CD4-positive, CD25-positive, alpha-beta regulatory T cell (primary cell): ENCODE results near the gene GDAP2. TPM values are rescaled to one million over a fixed set of nuclear protein-coding genes. Genes with fewer than 3 reads are reported as not detected.

Experiments
- ATAC-seq, 2 donors: fragments of 150-1000 bp; cut with Tn5 transposase; one replicate each; pipeline ENCODE4 v1.10.0; 2021; ENCODE audit warnings: low read depth in 2 of 2, moderate number of reproducible peaks in 2 of 2, moderate library complexity in 1 of 2
- DNase-seq, 3 donors: peaks; one replicate each; pipeline versions ENCODE4 v3.0.0 to v3.0.0-alpha.2; 2012 to 2022; ENCODE audit warnings: mixed read lengths in 1 of 3
- H3K27ac ChIP-seq: one replicate; pipeline ENCODE4 v1.7.0; 2013; ENCODE audit warnings: mild to moderate bottlenecking, low read length; ENCODE audit not compliant: insufficient read depth, poor library complexity, severe bottlenecking
- H3K27me3 ChIP-seq: one replicate; pipeline ENCODE4 v1.7.0; 2013; ENCODE audit warnings: low read length; ENCODE audit not compliant: control insufficient read depth, insufficient read depth
- H3K36me3 ChIP-seq: one replicate; pipeline ENCODE4 v1.7.0; 2013; ENCODE audit warnings: mild to moderate bottlenecking, low read length, moderate library complexity; ENCODE audit not compliant: control insufficient read depth, insufficient read depth
- H3K4me1 ChIP-seq: 2 replicates; pipeline ENCODE4 v1.7.0; 2013; ENCODE audit warnings: mild to moderate bottlenecking, low read length; ENCODE audit not compliant: insufficient read depth, control insufficient read depth, poor library complexity, severe bottlenecking
- H3K4me3 ChIP-seq: one replicate; pipeline ENCODE4 v1.7.0; 2013; ENCODE audit warnings: low read depth, mild to moderate bottlenecking, low read length, moderate library complexity
- H3K9me3 ChIP-seq, 2 experiments: 1 replicate in 1 of 2; 2 replicates in 1 of 2; pipeline ENCODE4 v1.7.0; 2013; ENCODE audit warnings: low read length in 2 of 2, mild to moderate bottlenecking in 1 of 2, moderate library complexity in 1 of 2; ENCODE audit not compliant: control insufficient read depth in 2 of 2
- H3K27ac Mint-ChIP-seq, 3 donors: one replicate each; pipeline ENCODE4 v1.8.0; 2020 to 2022; ENCODE audit warnings: mild to moderate bottlenecking in 3 of 3, mixed read lengths in 3 of 3, moderate library complexity in 2 of 3
- H3K27me3 Mint-ChIP-seq: one replicate; pipeline ENCODE4 v1.8.0; 2022; ENCODE audit warnings: mild to moderate bottlenecking, mixed read lengths
- H3K36me3 Mint-ChIP-seq: one replicate; pipeline ENCODE4 v1.8.0; 2020; ENCODE audit warnings: mixed read lengths
- H3K4me1 Mint-ChIP-seq, 4 donors: one replicate each; pipeline ENCODE4 v1.8.0; 2020 to 2022; ENCODE audit warnings: mixed read lengths in 4 of 4, mild to moderate bottlenecking in 1 of 4
- H3K4me3 Mint-ChIP-seq, 4 donors: one replicate each; pipeline ENCODE4 v1.8.0; 2020 to 2022; ENCODE audit warnings: mild to moderate bottlenecking in 4 of 4, mixed read lengths in 4 of 4, moderate library complexity in 3 of 4
- H3K9me3 Mint-ChIP-seq, 7 donors: one replicate each; pipeline ENCODE4 v1.8.0; 2020 to 2022; ENCODE audit warnings: mixed read lengths in 7 of 7, mild to moderate bottlenecking in 3 of 7, moderate library complexity in 2 of 7
- polyA plus RNA-seq, 4 donors: library from polyadenylated mRNA; unstranded; fragments of 300-500 nt; fragmentation: Illumina TruSeq; gene quantifications; one replicate each; pipeline ENCODE4 v1.2.3, GENCODE V29; 2021
- total RNA-seq: library from RNA; stranded (reverse); gene quantifications from one replicate; pipeline ENCODE4 v1.2.3, GENCODE V29; 2022

Gene GDAP2
- total RNA-seq (27.9 TPM), polyA plus RNA-seq (10 to 100 TPM in 2 of 4 donors, 1 to 10 TPM in 2; 9.5 to 17.8 (median 12.0) TPM)

- H3K27me3 ChIP-seq, result no peaks in the 10 kb centered on the region
- Mint-ChIP-seq H3K27me3 (no peaks in the 10 kb centered on the region), H3K27ac (peak within 1 kb of the TSS; percentile 87 to 98 (median 96)), H3K4me1 (peaks cover 23 to 80% (median 58%) of the 10 kb centered on the region in 4 donors), H3K9me3 (no peaks in the 10 kb centered on the region), H3K36me3 (peaks cover 16% of the 10 kb centered on the region), H3K4me3 (peak within 1 kb of the TSS; percentile 96 to 99 (median 99))
- ATAC-seq, result peak; percentile 98
- peak within 1 kb of the TSS; percentile 94 for H3K27ac ChIP-seq
- no peaks in the 10 kb centered on the region for H3K9me3 ChIP-seq
- H3K36me3 ChIP-seq, result peaks cover 6% of the 10 kb centered on the region
- peaks cover 35% of the 10 kb centered on the region for H3K4me1 ChIP-seq
- H3K4me3 ChIP-seq, result peak within 1 kb of the TSS; percentile 95
- DNase-seq, result peak; percentile 95 to 98 (median 97)
Observed at GRCh38 chr1:117929343-117930172, at the start of gene GDAP2, which contains the start of gene WDR3. Gene GDAP2 (minus strand): TSS chr1:117929621. CDS start chr1:117920357, 9,264 bp downstream. Gene WDR3 (plus strand): TSS chr1:117929739. CDS start chr1:117933320, 3,581 bp downstream.

DNA sequence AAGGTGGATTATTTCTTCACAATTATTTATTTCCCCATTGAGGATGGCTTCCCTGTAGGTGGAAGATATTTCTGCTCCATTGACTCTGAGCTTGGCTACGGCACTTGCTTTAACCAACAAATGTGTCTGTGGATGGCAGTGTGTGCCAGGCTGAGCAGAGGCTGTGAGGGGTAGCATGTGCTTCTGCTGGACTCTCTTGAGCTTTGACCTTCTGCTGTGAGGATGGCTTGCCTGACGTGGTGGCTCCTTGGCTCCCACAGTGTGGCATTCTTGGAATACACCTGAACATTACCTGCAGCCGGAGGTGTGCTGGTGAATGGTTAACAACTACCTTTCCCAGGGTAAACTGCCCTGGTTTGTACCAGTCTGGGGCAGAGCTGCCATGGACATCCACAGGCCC lies 47.0 kb upstream of the GDAP2 start:
- H3K27me3 ChIP-seq, result no peaks in the 10 kb centered on the region
- no peaks in the 10 kb centered on the region for H3K4me1 ChIP-seq
- DNase-seq, result no peak
- no peak overlapping the region for H3K27ac Mint-ChIP-seq
- H3K27ac ChIP-seq, result no peak overlapping the region
- ATAC-seq, result no peak
- H3K4me3 Mint-ChIP-seq, result no peak overlapping the region
- H3K4me3 ChIP-seq, result no peak overlapping the region
- no peaks in the 10 kb centered on the region for H3K9me3 ChIP-seq
- peaks cover 1% of the 10 kb centered on the region for H3K27me3 Mint-ChIP-seq
- H3K9me3 Mint-ChIP-seq, result no peaks in the 10 kb centered on the region
- H3K4me1 Mint-ChIP-seq, result no peaks in the 10 kb centered on the region
- H3K36me3 ChIP-seq, result no peaks in the 10 kb centered on the region
- no peaks in the 10 kb centered on the region for H3K36me3 Mint-ChIP-seq

DNA sequence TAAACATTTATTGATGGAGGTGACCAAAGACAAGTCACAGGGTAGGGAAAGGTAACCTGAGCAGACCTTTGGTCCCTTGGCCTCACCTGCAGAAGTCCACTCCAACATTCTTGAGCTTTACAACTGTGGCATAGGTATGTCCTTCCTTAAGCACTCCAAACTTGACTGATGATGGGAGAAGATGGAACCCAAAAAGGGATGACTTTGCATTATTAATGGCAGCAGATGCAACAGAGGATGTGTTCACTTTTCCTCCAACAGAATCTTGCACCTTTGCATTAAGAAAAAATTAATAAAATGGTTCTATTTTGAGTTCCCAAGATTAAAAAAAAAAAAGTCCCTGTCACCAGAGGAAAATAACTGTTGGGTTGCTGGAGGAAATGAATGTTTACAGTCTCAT lies 42.4 kb upstream of the GDAP2 start:
- no peaks in the 10 kb centered on the region for H3K9me3 Mint-ChIP-seq
- no peak for ATAC-seq
- Histone ChIP-seq H3K4me1 (no peaks in the 10 kb centered on the region), H3K9me3 (no peaks in the 10 kb centered on the region), H3K36me3 (no peaks in the 10 kb centered on the region), H3K27ac (no peak overlapping the region), H3K4me3 (no peak overlapping the region), H3K27me3 (no peaks in the 10 kb centered on the region)
- DNase-seq, result no peak
- H3K27me3 Mint-ChIP-seq, result no peaks in the 10 kb centered on the region
- H3K4me3 Mint-ChIP-seq, result no peak overlapping the region
- no peak overlapping the region for H3K27ac Mint-ChIP-seq
- H3K4me1 Mint-ChIP-seq, result no peaks in the 10 kb centered on the region
- no peaks in the 10 kb centered on the region for H3K36me3 Mint-ChIP-seq

- no peaks in the 10 kb centered on the region for H3K36me3 ChIP-seq
- Mint-ChIP-seq H3K4me1 (no peaks in the 10 kb centered on the region), H3K27me3 (no peaks in the 10 kb centered on the region), H3K4me3 (no peak overlapping the region), H3K36me3 (no peaks in the 10 kb centered on the region), H3K9me3 (no peaks in the 10 kb centered on the region), H3K27ac (no peak overlapping the region)
- H3K4me1 ChIP-seq, result no peaks in the 10 kb centered on the region
- no peak for DNase-seq
- ATAC-seq, result no peak
- no peak overlapping the region for H3K27ac ChIP-seq
- no peaks in the 10 kb centered on the region for H3K9me3 ChIP-seq
- no peak overlapping the region for H3K4me3 ChIP-seq
- no peaks in the 10 kb centered on the region for H3K27me3 ChIP-seq
Observed at GRCh38 chr1:117970252-117970651, 40.8 kb upstream of the GDAP2 start.

DNA sequence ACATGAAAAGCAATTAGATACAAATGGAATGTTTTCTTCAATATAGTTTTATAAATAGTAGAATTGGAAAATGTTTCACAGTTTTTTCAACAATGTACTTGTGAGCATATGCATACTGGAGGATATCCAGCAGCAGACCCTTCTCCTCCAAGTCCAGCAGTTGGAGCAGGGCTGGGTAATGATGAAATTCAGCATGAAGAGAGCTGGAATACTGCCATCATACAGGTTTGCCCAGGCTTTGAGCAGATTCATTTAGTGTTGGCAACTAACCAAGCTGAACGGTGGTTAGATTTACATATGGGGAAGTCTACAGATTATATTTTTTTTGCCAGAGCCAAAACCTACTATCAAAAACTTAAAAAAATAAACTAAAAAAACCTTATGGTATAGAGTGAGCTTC lies 38.5 kb upstream of the GDAP2 start:
- no peaks in the 10 kb centered on the region for H3K4me1 Mint-ChIP-seq
- Histone ChIP-seq H3K27ac (no peak overlapping the region), H3K9me3 (no peaks in the 10 kb centered on the region), H3K27me3 (no peaks in the 10 kb centered on the region), H3K4me3 (no peak overlapping the region), H3K36me3 (peaks cover 2% of the 10 kb centered on the region), H3K4me1 (no peaks in the 10 kb centered on the region)
- no peak overlapping the region for H3K27ac Mint-ChIP-seq
- no peaks in the 10 kb centered on the region for H3K36me3 Mint-ChIP-seq
- DNase-seq (no peak), ATAC-seq (no peak)
- H3K27me3 Mint-ChIP-seq, result no peaks in the 10 kb centered on the region
- H3K4me3 Mint-ChIP-seq, result no peak overlapping the region
- no peaks in the 10 kb centered on the region for H3K9me3 Mint-ChIP-seq

DNA sequence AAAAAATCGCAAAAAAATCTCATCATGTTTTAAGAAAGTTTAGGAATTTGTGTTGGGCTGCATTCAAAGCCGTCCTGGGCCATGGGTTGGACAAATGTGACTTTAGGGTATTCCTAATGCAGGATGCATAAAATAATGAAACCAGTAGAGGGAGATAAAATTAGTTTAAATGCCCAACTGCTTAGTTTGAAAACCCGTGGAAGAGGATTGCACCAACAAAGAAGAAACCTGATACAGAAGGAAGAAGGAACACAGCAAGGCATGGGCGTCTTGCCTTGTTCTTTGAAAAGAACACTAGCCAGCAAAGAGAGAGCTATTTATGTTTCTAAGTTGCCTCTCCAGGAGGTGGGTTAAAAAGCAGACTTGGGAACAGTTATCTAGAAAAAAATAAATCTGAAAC lies 38.1 kb upstream of the GDAP2 start:
- peaks cover 3% of the 10 kb centered on the region for H3K36me3 ChIP-seq
- H3K4me1 ChIP-seq, result no peaks in the 10 kb centered on the region
- no peak overlapping the region for H3K27ac Mint-ChIP-seq
- no peaks in the 10 kb centered on the region for H3K27me3 Mint-ChIP-seq
- no peak overlapping the region for H3K4me3 ChIP-seq
- no peaks in the 10 kb centered on the region for H3K4me1 Mint-ChIP-seq
- H3K27me3 ChIP-seq, result no peaks in the 10 kb centered on the region
- no peak for DNase-seq
- H3K27ac ChIP-seq, result no peak overlapping the region
- H3K9me3 ChIP-seq, result no peaks in the 10 kb centered on the region
- no peak overlapping the region for H3K4me3 Mint-ChIP-seq
- H3K9me3 Mint-ChIP-seq, result no peaks in the 10 kb centered on the region
- no peaks in the 10 kb centered on the region for H3K36me3 Mint-ChIP-seq
- ATAC-seq, result no peak

- Mint-ChIP-seq H3K27me3 (no peaks in the 10 kb centered on the region), H3K36me3 (peaks cover 8% of the 10 kb centered on the region), H3K4me3 (no peak overlapping the region), H3K4me1 (no peaks in the 10 kb centered on the region), H3K9me3 (no peaks in the 10 kb centered on the region), H3K27ac (peak overlapping the region in 1 of 3 donors; percentile 37)
- peaks cover 16% of the 10 kb centered on the region for H3K36me3 ChIP-seq
- ATAC-seq, result no peak
- H3K4me3 ChIP-seq, result no peak overlapping the region
- H3K27me3 ChIP-seq, result no peaks in the 10 kb centered on the region
- H3K27ac ChIP-seq, result no peak overlapping the region
- no peak for DNase-seq
- H3K4me1 ChIP-seq, result no peaks in the 10 kb centered on the region
- no peaks in the 10 kb centered on the region for H3K9me3 ChIP-seq
Observed at GRCh38 chr1:117964290-117965038, 35.0 kb upstream of the GDAP2 start.
